Calu3 (cell line): ENCODE results near the gene FIZ1. TPM values are rescaled to one million over a fixed set of nuclear protein-coding genes. Genes with fewer than 3 reads are reported as not detected.

Experiments
- BruUV-seq: library from RNA; stranded (reverse); fragments of 400-500 nt; replicated peaks from 2 replicates; lab custom pipeline; 2021; lab: Mats Ljungman, UMichigan
- CTCF ChIA-PET: fragments of 300-600 bp; sonication (Branson Sonifier 250); formaldehyde crosslinking; loops from one replicate; lab custom pipeline; 2022; ENCODE audit warnings: antibody characterized with exemption; lab: Charles Lee
- DNase-seq: peaks from one replicate; pipeline ENCODE4 v3.0.0; 2022
- H3K27ac Mint-ChIP-seq: one replicate; pipeline ENCODE4 v1.8.0; 2022; ENCODE audit warnings: mixed read lengths; ENCODE audit not compliant: unreplicated experiment
- H3K27me3 Mint-ChIP-seq: one replicate; pipeline ENCODE4 v1.8.0; 2022; ENCODE audit warnings: mixed read lengths; ENCODE audit not compliant: unreplicated experiment
- H3K36me3 Mint-ChIP-seq: one replicate; pipeline ENCODE4 v1.8.0; 2022; ENCODE audit warnings: mild to moderate bottlenecking, moderate library complexity, mixed read lengths; ENCODE audit not compliant: insufficient read depth, unreplicated experiment
- H3K4me1 Mint-ChIP-seq: one replicate; pipeline ENCODE4 v1.8.0; 2022; ENCODE audit warnings: mild to moderate bottlenecking, low read depth, mixed read lengths; ENCODE audit not compliant: unreplicated experiment
- H3K4me3 Mint-ChIP-seq: one replicate; pipeline ENCODE4 v1.8.0; 2022; ENCODE audit warnings: mild to moderate bottlenecking, low read depth, moderate library complexity, mixed read lengths; ENCODE audit not compliant: unreplicated experiment
- H3K9me3 Mint-ChIP-seq: one replicate; pipeline ENCODE4 v1.8.0; 2022; ENCODE audit warnings: low read depth, mixed read lengths; ENCODE audit not compliant: unreplicated experiment
- intact Hi-C: fragments of 100-400 bp; cut with micrococcal nuclease; formaldehyde crosslinking; loops from one replicate; pipeline ENCODE4 v1.10.0; 2022; ENCODE audit not compliant: unreplicated experiment
- total RNA-seq: library from RNA; stranded (reverse); gene quantifications from 2 replicates; pipeline ENCODE4 v1.2.3, GENCODE V29; 2022
- TF ChIP-seq, protein P1 (sequence below): fragments of 200-600 bp; IDR thresholded peaks from one replicate; pipeline ENCODE4 v1.8.0; 2022; ENCODE audit warnings: antibody characterized with exemption; ENCODE audit not compliant: unreplicated experiment

FIZ1 gene
- total RNA-seq, 1 experiment from 2014 or later, result 18.6 TPM

DNA sequence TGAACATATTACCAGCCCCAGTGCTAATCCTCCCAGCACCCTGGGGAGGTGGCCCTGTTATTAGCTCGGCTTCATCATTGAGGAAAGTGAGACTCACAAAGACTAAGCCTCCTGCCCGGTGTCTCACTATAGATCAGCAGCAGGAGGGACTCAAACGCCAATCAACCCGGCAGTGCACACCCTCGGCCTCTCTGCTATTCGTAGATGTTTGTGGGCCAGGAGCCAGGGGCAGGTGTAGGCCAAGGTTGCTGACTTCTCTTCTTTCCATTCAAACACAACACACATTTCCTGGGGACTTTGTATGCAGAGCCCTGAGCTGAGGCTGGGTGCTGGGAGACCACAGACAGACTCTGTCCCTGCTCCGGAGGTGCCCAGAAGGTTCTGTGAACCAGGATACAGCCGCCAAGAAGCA lies 44.6 kb downstream of the FIZ1 start:
- no peak overlapping the region for H3K4me3 Mint-ChIP-seq
- H3K36me3 Mint-ChIP-seq, result peaks cover 5% of the 10 kb centered on the region
- intact Hi-C loops, result no loop called here
- no peaks in the 10 kb centered on the region for H3K27me3 Mint-ChIP-seq
- TF ChIP-seq, protein P1, sequence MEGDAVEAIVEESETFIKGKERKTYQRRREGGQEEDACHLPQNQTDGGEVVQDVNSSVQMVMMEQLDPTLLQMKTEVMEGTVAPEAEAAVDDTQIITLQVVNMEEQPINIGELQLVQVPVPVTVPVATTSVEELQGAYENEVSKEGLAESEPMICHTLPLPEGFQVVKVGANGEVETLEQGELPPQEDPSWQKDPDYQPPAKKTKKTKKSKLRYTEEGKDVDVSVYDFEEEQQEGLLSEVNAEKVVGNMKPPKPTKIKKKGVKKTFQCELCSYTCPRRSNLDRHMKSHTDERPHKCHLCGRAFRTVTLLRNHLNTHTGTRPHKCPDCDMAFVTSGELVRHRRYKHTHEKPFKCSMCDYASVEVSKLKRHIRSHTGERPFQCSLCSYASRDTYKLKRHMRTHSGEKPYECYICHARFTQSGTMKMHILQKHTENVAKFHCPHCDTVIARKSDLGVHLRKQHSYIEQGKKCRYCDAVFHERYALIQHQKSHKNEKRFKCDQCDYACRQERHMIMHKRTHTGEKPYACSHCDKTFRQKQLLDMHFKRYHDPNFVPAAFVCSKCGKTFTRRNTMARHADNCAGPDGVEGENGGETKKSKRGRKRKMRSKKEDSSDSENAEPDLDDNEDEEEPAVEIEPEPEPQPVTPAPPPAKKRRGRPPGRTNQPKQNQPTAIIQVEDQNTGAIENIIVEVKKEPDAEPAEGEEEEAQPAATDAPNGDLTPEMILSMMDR, result no peak
- H3K9me3 Mint-ChIP-seq, result no peaks in the 10 kb centered on the region
- no TSS peak for BruUV-seq
- DNase-seq, result no peak
- H3K27ac Mint-ChIP-seq, result no peak overlapping the region
- peaks cover 31% of the 10 kb centered on the region for H3K4me1 Mint-ChIP-seq
- CTCF ChIA-PET, result no interaction called here

GRCh38 chr19:55554302-55554701 lies 45.0 kb downstream of the FIZ1 start:
- Mint-ChIP-seq H3K36me3 (peaks cover 9% of the 10 kb centered on the region), H3K4me1 (peaks cover 36% of the 10 kb centered on the region)
- BruUV-seq, result no TSS peak

GRCh38 chr19:55553217-55554182 lies 45.8 kb downstream of the FIZ1 start:
- Mint-ChIP-seq H3K36me3 (peaks cover 11% of the 10 kb centered on the region), H3K27ac (no peak overlapping the region), H3K4me3 (peak overlapping the region; percentile 15), H3K9me3 (no peaks in the 10 kb centered on the region), H3K4me1 (peaks cover 37% of the 10 kb centered on the region), H3K27me3 (no peaks in the 10 kb centered on the region)
- BruUV-seq, result no TSS peak
- TF ChIP-seq, protein P1, result no peak
- DNase-seq, result peak; percentile 27
- intact Hi-C loops, result no loop called here
- CTCF ChIA-PET, result interaction anchor here (0.7 to 1.3 kb wide), 5 partner anchors 12 to 71 kb away, joined by 3 to 4 read pairs (median 3); partner anchors contain the start of genes FIZ1 and ZNF784

More at GRCh38 chr19:55554302-55554701, 45.0 kb downstream of the FIZ1 start:
- H3K4me3 Mint-ChIP-seq, result no peak overlapping the region
- H3K9me3 Mint-ChIP-seq, result no peaks in the 10 kb centered on the region
- intact Hi-C loops, result no loop called here
- TF ChIP-seq, protein P1, result no peak
- no peaks in the 10 kb centered on the region for H3K27me3 Mint-ChIP-seq
- no peak for DNase-seq
- CTCF ChIA-PET, result interaction anchor here (1.0 kb wide), 1 partner anchor 70 kb away, joined by 3 read pairs; the partner anchor contains the start of gene ZNF784
- H3K27ac Mint-ChIP-seq, result no peak overlapping the region

DNA sequence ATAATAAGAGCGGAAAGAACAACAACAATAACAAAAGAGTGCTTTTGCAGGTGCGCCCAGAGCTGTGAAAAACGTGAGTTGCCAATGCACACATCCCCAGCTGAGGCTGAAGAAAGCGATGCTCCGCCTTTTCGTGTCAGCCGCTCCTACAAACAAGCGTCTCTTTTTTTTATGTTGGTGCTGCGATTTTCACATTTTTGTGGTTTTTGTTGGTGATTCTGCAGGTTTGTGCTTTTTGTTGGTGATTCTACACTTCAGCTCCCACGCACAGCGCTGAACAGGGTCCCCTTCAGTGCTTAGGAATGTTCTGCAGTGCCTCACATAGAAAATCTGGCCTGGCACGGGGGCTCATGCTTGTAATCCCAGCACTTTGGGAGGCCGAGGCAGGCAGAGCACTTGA lies 46.7 kb downstream of the FIZ1 start:
- peaks cover 17% of the 10 kb centered on the region for H3K36me3 Mint-ChIP-seq
- no peaks in the 10 kb centered on the region for H3K27me3 Mint-ChIP-seq
- H3K4me3 Mint-ChIP-seq, result peak overlapping the region; percentile 15
- no peak for DNase-seq
- BruUV-seq, result no TSS peak
- no peak overlapping the region for H3K27ac Mint-ChIP-seq
- CTCF ChIA-PET, result interaction anchor here (0.6 to 1.3 kb wide), 6 partner anchors 11 to 781 kb away, joined by 3 to 5 read pairs (median 4); partner anchors contain the start of gene FIZ1
- H3K4me1 Mint-ChIP-seq, result peaks cover 44% of the 10 kb centered on the region
- TF ChIP-seq, protein P1, result no peak
- intact Hi-C loops, result no loop called here
- no peaks in the 10 kb centered on the region for H3K9me3 Mint-ChIP-seq
